Left ventricle myocardium inferior (tissue), 1 donor: ENCODE data around the gene FBXO24. TPM values are rescaled to one million over a fixed set of nuclear protein-coding genes. Genes with fewer than 3 reads are reported as not detected.

ENCODE experiments used
- DNase-seq: peaks from one replicate; pipeline ENCODE4 v3.0.0-alpha.2; 2020
- H3K27ac ChIP-seq: fragments of 200-600 bp; replicated peaks from 2 replicates; pipeline ENCODE4 v1.8.0; 2021
- H3K27me3 ChIP-seq: fragments of 200-600 bp; 2 replicates; pipeline ENCODE4 v1.8.0; 2021; ENCODE audit warnings: low read depth
- H3K36me3 ChIP-seq: fragments of 200-600 bp; 2 replicates; pipeline ENCODE4 v1.8.0; 2021
- H3K4me1 ChIP-seq: fragments of 200-600 bp; 2 replicates; pipeline ENCODE4 v1.8.0; 2021
- H3K4me3 ChIP-seq: fragments of 200-600 bp; 2 replicates; pipeline ENCODE4 v1.8.0; 2021; ENCODE audit warnings: mild to moderate bottlenecking, moderate library complexity
- H3K9me3 ChIP-seq: fragments of 200-600 bp; replicated peaks from 2 replicates; pipeline ENCODE4 v1.8.0; 2021
- intact Hi-C: fragments of 100-400 bp; cut with micrococcal nuclease; formaldehyde crosslinking; loops from one replicate; pipeline ENCODE4 v1.11.0; 2022
- total RNA-seq: library from RNA; stranded (reverse); fragmentation: NEBNext Ultra II Directional; extraction: Animal tissue kit (Norgen Biotek cat#: 25700); gene quantifications from one replicate; pipeline ENCODE4 v1.2.1, GENCODE V29; 2021
- TF ChIP-seq, protein P1 (sequence below): fragments of 200-600 bp; IDR thresholded peaks from 2 replicates; pipeline ENCODE4 v1.8.0; 2021; ENCODE audit warnings: antibody characterized with exemption, mild to moderate bottlenecking, borderline replicate concordance
- donor health status: DM: no; HTN: yes; CAD: no; lungs with severe emphysema.

FBXO24 gene
- total RNA-seq, 1 donor from 2014 or later: 0.25 TPM

DNA sequence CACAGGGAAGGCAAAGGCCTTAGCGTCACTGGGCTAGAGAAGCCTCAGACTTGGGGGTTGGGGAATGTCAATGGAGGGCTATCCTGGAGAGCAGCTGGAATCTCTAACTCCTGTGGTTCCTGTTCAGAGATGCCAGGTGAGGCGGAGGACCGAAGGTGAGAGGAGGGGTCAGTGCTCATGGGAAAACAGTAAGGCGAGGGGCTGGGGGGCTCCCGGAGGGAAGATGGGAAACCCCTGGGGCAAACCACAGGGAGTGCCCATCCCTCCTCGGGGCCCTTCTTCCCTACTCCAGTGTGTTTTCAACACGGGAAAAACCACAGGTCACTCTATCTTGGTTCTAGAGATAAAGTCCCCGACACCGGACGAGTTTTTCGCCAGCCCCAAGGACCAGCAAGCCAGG is 3.5 kb upstream of the FBXO24 start:
- no peaks in the 10 kb centered on the region for H3K9me3 ChIP-seq
- no peak for DNase-seq
- peaks cover 46% of the 10 kb centered on the region for H3K36me3 ChIP-seq
- no peaks in the 10 kb centered on the region for H3K27me3 ChIP-seq
- peak overlapping the region; percentile 98 for H3K27ac ChIP-seq
- H3K4me3 ChIP-seq: peak overlapping the region; percentile 100
- peaks cover 55% of the 10 kb centered on the region for H3K4me1 ChIP-seq
- TF ChIP-seq, protein P1, sequence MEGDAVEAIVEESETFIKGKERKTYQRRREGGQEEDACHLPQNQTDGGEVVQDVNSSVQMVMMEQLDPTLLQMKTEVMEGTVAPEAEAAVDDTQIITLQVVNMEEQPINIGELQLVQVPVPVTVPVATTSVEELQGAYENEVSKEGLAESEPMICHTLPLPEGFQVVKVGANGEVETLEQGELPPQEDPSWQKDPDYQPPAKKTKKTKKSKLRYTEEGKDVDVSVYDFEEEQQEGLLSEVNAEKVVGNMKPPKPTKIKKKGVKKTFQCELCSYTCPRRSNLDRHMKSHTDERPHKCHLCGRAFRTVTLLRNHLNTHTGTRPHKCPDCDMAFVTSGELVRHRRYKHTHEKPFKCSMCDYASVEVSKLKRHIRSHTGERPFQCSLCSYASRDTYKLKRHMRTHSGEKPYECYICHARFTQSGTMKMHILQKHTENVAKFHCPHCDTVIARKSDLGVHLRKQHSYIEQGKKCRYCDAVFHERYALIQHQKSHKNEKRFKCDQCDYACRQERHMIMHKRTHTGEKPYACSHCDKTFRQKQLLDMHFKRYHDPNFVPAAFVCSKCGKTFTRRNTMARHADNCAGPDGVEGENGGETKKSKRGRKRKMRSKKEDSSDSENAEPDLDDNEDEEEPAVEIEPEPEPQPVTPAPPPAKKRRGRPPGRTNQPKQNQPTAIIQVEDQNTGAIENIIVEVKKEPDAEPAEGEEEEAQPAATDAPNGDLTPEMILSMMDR: no peak
- intact Hi-C loops: loop anchor here (10.0 kb wide), 1 partner anchor 112 kb away; the partner anchor contains the start of gene GIGYF1

DNA sequence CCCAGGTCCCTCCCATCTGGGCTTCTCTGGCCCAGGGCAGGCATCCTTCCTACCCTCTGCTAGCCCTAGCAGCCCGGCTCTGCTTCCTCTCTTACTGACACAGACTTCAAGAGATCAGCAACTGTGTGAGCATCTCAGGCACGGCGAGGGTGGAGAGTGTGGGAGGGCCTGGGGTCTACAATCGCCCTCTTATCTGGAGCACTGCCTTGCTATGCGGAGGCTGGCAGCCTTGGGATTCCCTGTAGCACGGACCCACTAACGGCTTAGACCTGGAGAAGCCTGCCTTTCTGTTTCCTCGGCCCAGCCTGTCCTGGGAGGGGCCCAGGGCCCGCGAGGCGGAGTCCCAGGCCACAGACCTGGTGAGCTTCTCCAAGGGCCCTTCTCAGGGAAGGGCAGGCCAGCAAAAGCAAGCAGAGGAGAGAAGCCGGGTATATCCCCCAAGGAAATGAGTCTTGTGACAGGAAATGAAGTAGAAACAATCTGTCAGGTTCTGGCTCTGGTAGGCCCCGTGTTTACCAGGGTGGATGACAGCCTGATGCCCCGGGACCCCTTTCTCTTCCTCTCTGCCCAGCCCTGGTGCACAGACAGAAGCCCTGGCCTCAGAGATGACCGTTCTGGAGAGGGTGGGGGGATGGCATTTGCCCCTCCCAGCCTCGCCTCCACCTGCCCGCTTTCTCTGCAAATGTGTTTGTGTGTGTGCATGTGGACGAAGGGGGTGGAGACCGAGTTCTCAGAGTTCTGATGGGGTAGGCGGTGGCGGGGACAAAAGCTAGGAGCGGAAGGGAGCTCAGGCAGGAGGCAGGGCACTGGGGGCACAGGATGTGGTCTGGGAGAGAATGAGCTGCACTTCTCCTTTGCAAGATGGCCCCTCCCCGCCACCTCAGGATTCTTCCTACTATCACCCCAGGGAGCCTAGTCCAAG is 2.7 kb upstream of the FBXO24 start:
- Histone ChIP-seq H3K4me1 (peaks cover 55% of the 10 kb centered on the region), H3K4me3 (peak overlapping the region; percentile 100)
- intact Hi-C loops: loop anchor here (10.0 kb wide), 1 partner anchor 111 kb away; the partner anchor contains the start of gene GIGYF1

DNA sequence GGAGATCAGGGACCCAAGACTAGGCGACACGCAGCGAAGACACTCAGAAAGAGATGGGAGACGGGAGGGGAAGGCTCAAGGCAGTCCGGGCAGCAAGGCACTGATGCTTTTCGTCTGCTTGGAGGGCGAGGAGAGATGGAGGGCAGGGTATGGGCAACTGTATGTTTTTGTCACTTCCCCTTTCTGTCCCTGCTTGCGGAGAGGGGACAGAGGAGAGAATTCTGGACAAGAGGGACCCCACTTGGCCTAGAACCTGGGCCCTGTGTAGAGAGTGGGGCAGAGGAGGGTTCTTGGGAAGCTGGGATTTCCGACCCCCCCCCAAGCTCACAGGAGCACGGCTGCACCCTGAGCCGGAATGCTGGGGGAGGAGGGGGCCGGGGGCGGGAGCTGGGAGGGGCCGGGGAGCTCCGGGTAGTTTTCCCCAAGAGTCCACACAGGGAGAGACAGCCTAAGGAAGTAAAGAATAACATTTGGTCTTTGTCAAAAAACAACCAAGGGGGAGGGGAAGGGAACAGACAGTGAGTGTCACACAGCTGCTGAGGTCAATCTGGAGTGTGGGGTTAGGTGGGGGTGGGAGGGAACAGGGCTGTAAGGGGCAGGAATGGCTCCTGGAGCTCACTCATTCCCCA is 2.0 kb upstream of the FBXO24 start:
- TF ChIP-seq, protein P1: no peak
- Histone ChIP-seq H3K27me3 (no peaks in the 10 kb centered on the region), H3K36me3 (peaks cover 31% of the 10 kb centered on the region), H3K4me3 (peak overlapping the region; percentile 100), H3K9me3 (no peaks in the 10 kb centered on the region), H3K4me1 (peaks cover 55% of the 10 kb centered on the region), H3K27ac (peak overlapping the region; percentile 98)
- intact Hi-C loops: loop anchor here (10.0 kb wide), 1 partner anchor 111 kb away; the partner anchor contains the start of gene GIGYF1
- no peak for DNase-seq

More for the DNA sequence above, 2.7 kb upstream of the FBXO24 start:
- Histone ChIP-seq H3K36me3 (peaks cover 39% of the 10 kb centered on the region), H3K27ac (peak overlapping the region; percentile 98), H3K9me3 (no peaks in the 10 kb centered on the region), H3K27me3 (no peaks in the 10 kb centered on the region)
- TF ChIP-seq, protein P1: no peak
- peak; percentile 68 for DNase-seq

DNA sequence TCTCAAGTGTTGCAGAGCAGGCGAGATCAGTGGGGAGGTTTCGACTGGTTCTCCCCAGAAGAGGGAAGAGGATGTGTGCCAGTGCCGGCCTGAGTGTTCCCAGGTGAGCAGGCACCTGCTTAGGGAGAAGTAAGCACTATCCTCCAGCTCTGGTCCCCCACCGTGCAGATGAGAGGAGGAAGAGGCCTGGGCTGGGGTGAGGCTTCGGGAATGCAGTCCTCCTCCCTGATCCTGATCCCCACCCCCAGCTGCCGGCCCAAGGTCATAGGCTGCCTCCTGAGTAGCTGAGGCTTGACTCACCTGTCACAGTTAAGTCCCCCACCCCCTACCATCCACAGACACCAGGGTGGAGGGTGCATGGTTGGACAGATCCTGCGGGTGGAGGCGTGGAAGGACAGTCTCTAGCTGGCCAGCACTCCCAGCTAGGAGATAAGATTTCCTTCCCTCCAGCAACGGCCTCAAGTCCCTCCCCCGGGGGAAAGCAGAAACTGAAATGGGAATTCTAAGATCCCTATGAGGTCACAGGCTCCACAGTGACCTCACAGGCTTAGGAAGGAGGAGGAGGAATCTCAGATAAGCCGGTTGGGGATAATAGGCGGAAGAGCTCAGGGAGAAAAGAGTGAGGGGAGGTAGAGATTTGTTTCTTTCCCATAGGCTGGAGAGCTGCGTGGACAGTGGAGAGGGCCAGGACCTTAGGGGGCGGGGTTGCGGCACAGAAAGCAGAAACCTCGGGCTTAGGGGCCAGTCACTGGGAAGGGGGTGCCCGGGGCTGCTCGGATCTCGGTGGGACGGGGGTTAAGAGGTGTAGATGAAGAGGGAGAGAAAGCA is 1.2 kb upstream of the FBXO24 start:
- H3K4me1 ChIP-seq: peaks cover 56% of the 10 kb centered on the region
- no peaks in the 10 kb centered on the region for H3K9me3 ChIP-seq
- H3K36me3 ChIP-seq: peaks cover 25% of the 10 kb centered on the region
- DNase-seq: peak; percentile 35
- intact Hi-C loops: loop anchor here (10.0 kb wide), 1 partner anchor 110 kb away; the partner anchor contains the start of gene GIGYF1
- no peaks in the 10 kb centered on the region for H3K27me3 ChIP-seq
- peak overlapping the region; percentile 98 for H3K27ac ChIP-seq
- TF ChIP-seq, protein P1: no peak
- peak overlapping the region; percentile 100 for H3K4me3 ChIP-seq
